Fibroblast of peridontal ligament (primary cell): ENCODE data around the gene SCP2.
"Not testable (repeated sequence)": the region's sequence is repeated elsewhere in the genome, so short reads cannot be mapped to it uniquely, and the experiment has no call there.

Source experiments
- DNase-seq: peaks from one replicate; pipeline ENCODE4 v3.0.0-alpha.2; 2010; ENCODE audit errors: extremely low read depth

Gene SCP2

DNA sequence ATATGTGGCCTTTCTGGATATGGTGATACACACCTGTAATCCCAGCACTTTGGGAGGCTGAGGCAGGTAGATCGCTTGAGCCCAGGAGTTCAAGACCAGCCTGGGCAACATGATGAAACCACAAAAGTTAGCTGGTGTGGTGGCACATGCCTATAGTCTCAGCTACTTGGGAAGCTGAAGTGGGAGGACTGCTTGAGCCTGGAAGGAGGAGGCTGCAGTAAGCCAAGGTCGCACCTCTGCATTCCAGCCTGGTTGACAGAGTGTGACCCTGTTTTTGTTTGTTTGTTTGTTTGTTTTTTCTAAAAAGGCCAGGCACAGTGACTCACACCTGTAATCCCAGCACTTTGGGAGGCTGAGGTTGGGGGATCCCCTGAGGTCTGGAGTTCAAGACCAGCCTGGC, 42.2 kb downstream of the SCP2 start:
- not testable (repeated sequence) for DNase-seq

DNA sequence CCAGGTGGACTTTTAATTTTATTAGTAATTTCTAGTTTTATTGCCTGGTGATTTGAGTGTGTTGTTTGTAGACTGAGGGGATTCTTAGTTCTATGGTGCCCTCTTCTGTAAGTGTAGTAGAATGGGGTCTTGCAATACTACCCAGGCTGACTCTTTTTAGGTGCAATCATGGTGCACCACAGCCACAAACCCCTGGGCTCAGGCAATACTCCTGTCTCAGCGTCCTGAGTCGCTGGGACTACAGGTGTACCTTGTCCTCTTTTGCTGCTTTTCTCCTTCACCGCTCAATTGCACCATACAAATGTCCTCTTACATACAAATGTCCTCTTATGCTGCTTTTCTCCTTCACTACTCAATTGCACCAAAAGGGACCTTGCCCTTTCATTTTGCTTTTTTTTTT, 43.1 kb downstream of the SCP2 start:
- DNase-seq = peak; percentile 35

DNA sequence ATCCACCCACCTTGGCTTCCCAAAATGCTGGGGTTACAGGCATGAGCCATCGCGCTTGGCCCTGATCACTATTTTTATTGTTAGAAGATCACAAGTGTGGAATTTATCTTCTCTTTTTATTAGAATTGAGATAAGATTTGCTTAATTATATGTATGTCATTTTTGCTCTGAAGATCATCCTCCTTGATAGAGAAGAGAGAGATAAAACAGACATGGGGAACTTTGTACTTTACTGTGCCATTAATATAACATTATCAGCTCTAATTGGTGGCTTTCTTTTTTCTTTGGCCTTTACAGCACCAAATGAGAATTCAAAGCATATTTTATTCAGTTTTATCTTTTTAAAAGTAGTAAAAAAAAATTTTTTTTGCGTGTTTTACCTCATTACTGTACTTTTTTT, 46.8 kb downstream of the SCP2 start:
- no peak for DNase-seq

DNA sequence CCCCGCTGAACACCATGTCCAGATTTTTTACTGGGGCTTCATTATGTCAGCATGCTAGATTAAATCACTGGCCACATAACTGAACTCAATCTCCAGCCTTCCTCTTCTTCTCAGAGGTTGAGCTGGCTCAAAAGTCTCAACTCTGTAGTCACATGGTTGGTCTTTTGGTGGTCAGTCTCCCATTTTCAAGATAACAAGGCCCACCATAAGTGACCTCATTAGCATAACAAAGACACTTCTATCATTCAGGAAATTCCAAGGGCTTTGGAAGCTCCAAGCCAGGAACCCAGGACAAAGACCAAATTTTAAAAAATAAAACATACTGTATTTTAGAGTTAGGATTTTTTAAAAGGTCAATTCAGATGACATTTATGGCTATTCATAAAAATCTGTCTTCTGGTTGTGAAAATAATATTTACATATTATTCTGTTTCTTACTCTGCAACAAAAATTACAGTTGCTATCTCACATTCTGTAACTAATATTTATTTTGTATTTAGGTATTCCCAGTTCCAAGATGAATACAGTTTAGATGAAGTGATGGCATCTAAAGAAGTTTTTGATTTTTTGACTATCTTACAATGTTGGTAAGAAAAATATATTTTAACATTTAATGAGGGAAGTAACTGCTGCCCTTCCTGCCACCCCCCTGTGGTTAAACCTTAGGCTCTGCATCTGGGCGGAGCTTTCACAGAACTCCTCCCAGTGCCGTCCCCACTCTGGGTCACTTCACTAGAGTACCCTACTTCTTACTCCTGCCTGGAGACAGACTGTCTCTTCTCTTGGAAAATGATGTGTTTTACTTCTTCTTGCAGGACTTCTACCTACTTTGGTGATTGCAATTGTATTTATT, 49.3 kb downstream of the SCP2 start:
- DNase-seq = no peak

DNA sequence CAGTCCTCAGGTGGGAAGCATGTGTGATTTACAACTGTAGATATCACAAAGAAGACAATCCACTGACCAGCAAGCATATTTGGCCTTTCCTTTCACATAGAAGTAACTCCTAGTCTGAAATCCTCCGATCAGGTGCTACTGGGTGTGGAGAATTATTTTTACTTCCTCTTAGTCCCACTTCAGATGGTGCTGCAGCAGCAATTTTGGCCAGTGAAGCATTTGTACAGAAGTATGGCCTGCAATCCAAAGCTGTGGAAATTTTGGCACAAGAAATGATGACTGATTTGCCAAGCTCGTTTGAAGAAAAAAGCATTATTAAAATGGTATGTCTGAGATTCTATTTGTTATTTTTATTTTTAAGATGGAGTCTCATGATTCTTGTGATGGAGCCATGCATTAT, 51.0 kb downstream of the SCP2 start:
- DNase-seq = peak; percentile 31

DNA sequence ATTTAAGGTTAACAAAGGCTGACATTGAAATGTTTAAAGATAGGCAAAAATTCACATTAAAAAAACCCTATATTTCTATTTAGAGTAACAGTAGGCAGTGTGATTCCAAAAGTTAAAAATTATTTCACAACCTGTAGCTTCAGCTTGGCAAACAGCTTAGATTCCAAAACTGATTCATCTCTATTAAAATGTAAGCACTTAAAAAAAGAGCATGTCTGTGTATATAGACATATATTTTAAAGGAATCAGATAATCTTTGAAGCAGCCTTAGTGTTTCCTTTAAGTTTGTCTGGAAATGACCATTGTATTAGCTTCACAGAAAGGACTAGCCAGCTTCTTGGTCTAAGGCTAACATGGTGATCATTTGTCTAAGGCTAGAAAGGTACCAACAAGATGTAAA, 65.7 kb downstream of the SCP2 start:
- not testable (repeated sequence) for DNase-seq

DNA sequence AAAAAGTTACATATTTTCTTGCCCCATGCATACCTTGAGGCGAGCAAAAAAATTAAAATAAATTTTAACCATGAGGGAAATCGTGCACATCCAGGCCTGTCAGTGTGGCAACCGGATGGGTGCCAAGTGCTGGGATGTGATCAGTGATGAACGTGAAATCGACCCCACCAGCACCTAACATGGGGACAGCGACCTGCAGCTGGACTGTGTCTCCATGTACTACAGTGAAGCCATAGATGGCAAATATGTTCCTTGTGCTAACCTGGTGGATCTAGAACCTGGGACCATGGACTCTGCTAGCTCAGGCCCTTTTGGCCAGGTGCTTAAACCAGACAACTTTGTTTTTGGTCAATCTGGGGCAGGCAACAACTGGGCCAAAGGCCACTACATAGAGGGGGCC, 67.6 kb downstream of the SCP2 start:
- DNase-seq = no peak

DNA sequence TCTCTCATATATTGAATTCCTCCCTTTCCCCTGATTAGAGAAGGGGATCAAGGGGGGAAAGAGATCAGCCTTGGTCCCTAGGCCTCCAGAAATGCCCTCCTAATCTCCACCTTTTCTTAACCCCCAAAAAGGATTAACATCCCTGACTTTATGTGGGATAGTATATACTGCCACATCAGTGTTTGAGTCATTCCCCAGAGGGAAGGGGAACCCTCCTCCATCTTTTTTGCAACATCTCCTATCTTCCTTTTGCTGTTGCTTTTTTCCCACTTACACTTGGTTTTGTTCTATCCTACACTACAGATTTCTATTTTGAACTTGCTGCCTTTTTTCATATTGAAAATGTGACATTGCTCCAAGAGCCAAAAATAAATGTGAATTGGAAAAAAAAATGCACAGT, 69.6 kb downstream of the SCP2 start:
- peak; percentile 8 for DNase-seq

DNA sequence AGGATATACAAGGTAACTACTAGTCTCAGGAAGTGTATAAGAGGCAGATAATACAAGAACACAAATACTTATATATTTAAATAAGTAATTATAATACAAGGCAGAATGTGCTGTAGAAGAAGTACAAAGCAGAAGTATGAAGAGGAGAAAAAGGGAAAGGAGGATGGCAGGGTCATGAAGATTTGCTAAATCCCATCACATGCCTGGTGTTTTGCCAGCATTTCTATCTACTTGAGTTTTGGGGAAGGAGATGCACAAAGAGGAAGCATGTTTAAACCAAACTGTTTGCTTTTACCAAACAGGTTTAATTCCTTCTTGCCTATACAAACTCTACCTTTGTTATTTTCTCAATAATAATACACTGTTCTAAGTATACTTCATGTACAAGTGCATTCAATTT, 74.1 kb downstream of the SCP2 start:
- no peak for DNase-seq

DNA sequence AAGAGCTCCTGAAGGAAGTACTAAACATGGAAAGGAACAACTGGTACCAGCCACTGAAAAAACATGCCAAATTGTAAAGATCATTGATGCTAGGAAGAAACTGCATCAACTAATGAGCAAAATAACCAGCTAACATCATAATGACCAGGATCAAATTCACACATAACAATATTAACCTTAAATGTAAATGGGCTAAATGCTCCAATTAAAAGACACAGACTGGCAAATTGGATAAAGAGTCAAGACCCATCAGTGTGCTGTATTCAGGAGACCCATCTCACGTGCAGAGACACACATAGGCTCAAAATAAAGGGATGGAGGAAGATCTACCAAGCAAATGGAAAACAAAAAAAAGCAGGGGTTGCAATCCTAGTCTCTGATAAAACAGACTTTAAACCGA, 79.5 kb downstream of the SCP2 start:
- not testable (repeated sequence) for DNase-seq

DNA sequence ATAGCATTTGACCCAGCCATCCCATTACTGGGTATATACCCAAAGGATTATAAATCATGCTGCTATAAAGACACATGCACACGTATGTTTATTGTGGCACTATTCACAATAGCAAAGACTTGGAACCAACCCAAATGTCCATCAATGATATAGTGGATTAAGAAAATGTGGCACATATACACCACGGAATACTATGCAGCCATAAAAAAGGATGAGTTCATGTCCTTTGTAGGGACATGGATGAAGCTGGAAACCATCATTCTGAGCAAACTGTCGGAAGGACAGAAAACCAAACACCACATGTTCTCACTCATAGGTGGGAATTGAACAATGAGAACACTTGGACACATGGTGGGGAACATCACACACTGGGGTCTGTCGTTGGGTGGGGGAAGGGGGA, 83.2 kb downstream of the SCP2 start:
- not testable (repeated sequence) for DNase-seq

DNA sequence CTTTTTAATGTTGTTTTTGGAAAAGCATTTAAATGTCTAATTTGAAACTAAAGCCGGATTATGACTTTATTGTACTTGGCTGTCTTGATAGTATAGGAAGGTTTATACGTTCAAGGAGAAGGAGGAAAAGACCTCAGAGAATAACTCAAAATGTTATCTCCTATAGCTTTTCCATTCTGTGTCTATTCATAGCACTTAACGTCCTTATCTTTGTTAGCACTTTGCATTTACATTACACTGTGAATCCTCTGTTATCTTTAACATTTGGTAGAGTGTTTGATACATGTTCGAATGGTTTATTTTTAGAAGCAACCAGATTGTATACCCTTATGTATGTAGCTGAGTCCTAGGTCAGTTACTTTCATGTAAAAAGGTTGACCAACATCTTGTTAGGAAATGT, 84.1 kb downstream of the SCP2 start:
- DNase-seq = no peak

DNA sequence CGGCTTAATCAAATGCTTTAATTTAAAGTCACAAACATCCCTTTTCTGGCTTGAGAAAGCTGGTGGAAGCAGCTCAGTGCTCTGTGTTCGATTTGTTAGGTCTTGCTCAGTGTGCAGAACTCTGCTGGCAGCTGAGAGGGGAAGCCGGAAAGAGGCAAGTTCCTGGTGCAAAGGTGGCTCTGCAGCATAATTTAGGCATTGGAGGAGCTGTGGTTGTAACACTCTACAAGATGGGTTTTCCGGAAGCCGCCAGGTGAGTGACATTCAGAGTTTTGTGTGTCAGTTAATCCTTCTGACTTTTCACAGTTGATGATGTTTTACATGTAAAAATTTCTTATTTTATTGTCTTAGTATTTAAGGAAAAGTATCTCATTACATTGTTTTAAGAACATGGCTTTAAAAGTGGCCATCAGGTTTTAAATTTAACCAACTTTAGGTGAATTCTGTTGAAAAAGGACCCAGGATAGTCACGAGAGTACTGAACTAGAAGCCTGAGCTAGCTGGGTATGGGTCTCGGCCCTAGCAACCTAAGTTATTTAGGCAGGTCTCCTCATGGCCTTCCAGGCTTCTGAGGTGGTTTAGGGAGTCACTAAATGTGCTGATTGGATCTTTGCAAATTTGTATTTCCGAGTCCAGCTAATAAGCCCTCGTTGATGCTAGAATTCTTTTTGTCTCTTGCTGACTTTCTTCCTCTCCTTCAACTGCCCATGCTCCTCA, 87.9 kb downstream of the SCP2 start:
- DNase-seq = peak; percentile 88

DNA sequence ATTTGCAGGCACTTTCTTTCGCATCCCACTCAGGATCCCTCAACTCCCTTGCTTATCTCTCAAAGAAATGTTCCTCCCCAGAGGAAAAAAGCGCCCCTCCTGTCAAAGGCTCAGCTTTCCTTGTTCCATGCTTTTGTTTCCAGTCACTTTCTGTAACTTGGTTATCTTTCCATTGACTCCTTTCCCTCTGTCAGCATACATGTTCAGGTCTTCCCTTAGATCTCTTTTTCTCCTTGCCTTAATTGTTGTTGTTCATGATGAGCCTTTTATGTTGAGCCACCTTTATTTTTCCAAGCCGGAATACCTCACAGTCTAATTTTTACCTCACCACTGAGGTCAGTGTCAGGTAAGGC, 88.4 kb downstream of the SCP2 start:
- DNase-seq = no peak

DNA sequence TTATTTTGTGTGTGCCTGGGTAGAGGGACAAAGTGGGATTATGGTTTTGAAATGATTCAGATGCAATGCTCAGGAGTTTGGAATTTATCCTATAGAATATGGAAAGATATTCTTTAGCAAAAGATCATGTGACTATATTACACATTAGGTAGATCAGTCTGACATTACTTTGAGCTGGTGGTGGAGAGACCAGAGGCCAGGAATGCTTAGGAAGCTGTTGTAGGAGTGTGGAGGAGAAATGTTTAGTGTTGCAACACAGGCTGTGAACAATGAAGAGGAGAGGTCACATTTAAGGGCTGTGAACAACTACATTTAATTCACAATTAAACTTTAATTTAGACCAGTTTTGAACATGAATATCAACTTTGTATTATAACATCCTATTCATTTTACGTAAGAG, 89.6 kb downstream of the SCP2 start:
- no peak for DNase-seq

DNA sequence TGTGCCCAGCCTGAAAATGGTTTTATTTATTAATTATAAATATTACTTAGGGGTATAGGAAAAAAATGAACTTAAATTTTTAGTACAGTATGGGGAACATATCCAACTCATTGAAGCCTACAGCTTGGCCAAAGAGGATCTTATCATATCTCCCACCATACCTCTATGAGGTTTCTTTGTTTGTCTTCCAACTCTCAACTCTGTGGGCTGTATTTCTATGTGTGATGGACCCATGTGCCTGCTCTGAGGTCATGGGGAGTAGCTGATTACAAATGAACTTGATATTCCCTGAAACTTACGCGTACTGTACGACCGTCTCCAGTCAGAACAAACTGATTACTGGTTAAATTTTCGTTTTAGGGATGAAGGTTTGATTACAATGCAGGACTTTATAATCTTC, 93.5 kb downstream of the SCP2 start:
- no peak for DNase-seq

DNA sequence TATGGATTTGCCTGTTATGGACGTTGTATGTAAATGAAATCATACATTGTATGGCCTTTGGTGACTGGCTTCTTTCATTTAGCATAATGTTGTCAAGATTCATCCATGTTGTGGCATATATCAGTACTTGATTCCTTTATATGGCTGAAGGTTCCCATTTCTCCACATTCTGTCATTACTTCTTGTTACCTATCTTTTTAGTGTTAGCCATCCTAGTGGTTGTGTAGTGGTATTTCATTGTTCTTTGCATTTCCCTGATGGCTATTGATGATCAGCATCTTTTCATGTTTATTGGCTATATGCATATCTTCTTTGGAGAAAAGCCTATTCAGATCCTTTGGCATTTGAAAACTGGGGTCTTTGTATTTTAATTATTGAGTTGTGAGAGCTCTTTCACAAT, 95.1 kb downstream of the SCP2 start:
- no peak for DNase-seq

DNA sequence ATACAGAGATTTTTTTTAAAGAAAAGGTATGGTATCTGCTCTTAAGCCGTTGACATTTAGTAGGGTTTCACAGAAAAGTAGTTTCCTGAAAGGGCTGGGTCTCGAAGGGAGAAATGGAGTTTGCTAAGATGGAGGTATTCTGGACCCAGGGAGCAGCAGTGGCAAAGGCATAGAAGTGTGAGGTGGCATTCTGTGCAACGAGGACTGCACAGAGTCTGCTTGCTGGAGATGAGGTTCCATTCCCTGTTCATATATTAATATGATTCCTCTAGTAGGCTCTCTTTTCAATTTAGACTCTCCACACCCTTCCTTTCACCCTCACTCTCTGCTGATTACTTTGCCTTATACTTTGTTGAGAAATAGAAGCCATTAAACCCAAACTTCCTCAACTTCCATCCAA, 96.5 kb downstream of the SCP2 start:
- DNase-seq = no peak

DNA sequence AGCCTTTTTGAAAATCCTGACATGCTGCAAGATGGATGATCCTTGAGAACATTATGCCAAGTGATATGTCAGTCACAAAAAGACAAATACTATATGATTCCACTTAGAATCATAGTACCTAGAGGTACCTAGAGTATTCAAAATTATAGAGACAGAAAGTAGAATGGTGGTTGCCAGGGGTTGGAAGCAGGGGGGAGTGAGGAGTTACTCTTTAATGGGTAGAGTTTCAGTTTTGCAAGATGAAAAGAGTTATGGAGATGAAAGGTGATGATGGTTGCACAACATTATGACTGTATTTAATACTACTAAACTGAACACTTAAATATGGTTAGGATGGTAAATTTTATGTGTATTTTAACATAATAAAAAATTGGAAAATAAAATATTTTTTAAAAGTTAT, 97.0 kb downstream of the SCP2 start:
- no peak for DNase-seq

DNA sequence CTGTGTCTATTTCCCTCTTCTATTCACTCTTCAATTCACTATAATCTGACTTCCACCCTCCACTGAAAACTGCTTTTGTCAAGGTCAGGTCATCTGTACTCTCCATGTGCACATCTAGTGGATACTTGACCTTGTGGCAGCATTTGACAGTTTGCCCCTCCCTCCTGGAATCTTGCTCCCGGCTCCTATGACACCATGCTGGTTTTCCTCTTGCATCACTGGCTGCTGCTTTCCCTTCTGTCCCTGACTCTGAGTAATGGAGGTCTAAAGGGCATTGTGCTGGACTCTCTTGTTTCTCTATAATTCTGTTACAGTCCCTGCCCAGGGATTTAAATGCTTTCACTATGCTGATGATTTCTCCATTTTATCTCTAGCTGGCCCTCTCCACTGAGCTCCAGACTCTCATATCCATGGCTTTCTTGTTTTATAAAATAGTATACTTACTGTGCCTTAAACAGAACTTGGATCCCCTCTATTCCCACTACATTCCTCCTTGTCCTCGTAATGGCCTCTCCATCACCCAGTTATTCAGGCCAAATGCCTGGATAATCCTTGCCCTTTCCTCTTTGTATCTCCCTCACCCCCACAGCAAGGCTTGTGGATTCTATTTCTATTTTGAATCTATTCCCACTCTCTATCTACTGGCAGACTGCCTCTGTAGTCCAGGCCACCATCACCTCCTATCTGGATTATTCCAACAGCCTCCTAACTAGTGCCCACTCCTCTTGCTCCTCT, 98.1 kb downstream of the SCP2 start:
- DNase-seq = peak; percentile 85

DNA sequence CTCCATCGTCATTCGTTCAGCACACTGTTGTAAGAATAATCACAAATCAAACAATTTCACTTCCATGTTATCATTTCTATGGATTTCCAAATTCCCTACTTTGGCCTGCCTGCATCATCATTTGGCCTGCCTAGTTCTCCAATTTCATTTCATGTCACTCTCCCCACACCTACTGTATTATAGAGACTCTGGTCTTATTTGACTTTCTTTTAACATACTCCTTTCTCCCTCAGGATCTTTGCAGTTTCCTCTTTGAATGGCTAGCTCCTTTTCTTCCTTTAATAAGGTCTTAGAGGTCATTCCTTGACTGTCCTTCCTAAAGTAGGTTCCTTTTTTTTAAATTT, 98.7 kb downstream of the SCP2 start:
- peak; percentile 13 for DNase-seq

DNA sequence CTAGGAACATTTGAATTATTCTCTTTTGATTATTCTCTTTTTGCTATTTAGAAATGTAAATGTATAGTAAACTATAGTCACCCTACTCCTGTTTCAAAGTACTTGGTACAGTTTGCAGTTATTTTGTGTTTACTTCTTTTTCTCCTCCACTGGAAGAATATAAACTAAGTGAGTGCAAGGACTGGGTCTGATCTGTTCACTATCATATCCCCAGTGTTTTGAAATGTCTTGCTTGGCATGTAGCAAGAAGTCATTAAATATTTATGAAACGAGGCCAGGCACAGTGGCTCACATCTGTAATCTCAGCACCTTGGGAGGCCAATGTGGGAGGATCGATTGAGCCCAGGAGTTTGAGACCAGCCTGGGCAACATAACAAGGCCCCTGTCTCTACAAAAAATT, 99.2 kb downstream of the SCP2 start:
- DNase-seq = no peak

DNA sequence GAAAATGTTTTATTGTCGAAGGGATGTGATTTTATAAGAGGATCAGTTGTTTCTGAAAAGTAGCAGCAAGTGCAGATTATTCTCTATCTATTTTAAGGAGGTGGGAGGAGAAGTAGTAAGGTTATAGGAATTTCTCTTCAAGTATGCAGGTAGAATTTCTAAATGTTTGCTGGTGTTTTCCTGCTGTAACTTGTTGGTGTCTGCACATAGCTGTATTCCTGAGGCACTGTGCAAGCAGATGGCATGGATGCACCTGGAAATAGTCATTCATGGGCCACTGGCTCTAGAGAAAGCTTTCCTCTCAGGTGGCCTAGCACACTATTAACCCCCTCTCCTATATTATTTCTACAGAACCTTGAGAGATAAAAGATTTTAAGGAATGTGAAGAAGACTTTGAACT, 104.7 kb downstream of the SCP2 start:
- DNase-seq = no peak
